ENCODE measurements around the gene CLEC18B.
"Not testable (repeated sequence)": the region's sequence is repeated elsewhere in the genome, so short reads cannot be mapped to it uniquely, and the experiment has no call there.

GRCh38 chr16:74422086-74422485 is 808 bp upstream of the CLEC18B start:
- TF ChIP-seq POLR2A, CTCF (IDR thresholded peaks at IDR 0.05): not testable (repeated sequence)

Data from upper lobe of left lung (tissue), 4 donors.